ENCODE measurements around the gene YLPM1.

The YLPM1 gene

GRCh38 chr14:74852922-74853530 lies 89.9 kb downstream of the YLPM1 start:
- no peak for TF ChIP-seq CTCF (IDR thresholded peaks at IDR 0.05; ENCODE audit: insufficient read depth, missing control alignments)
- DNase-seq (ENCODE audit: insufficient read length, low spot score) (no peak), FAIRE-seq (no peak)

GRCh38 chr14:74853581-74853980 lies 90.5 kb downstream of the YLPM1 start:
- no peak for FAIRE-seq
- no peak for TF ChIP-seq CTCF (IDR thresholded peaks at IDR 0.05; ENCODE audit: insufficient read depth, missing control alignments)
- DNase-seq (ENCODE audit: insufficient read length, low spot score): no peak

GRCh38 chr14:74855021-74855420 lies 91.9 kb downstream of the YLPM1 start:
- FAIRE-seq: no peak
- DNase-seq (ENCODE audit: insufficient read length, low spot score): no peak
- TF ChIP-seq CTCF (IDR thresholded peaks at IDR 0.05; ENCODE audit: insufficient read depth, missing control alignments): no peak

- no peak for DNase-seq (ENCODE audit: insufficient read length, low spot score)
- TF ChIP-seq CTCF (IDR thresholded peaks at IDR 0.05; ENCODE audit: insufficient read depth, missing control alignments): no peak
- FAIRE-seq: no peak
These were observed 92.8 kb downstream of the YLPM1 start for GRCh38 chr14:74855945-74856344.

- DNase-seq (ENCODE audit: insufficient read length, low spot score): no peak
- FAIRE-seq: no peak
- no peak for TF ChIP-seq CTCF (IDR thresholded peaks at IDR 0.05; ENCODE audit: insufficient read depth, missing control alignments)
These were observed 93.2 kb downstream of the YLPM1 start for GRCh38 chr14:74856366-74856765.

- DNase-seq (ENCODE audit: insufficient read length, low spot score) (no peak), FAIRE-seq (no peak)
- no peak for TF ChIP-seq CTCF (IDR thresholded peaks at IDR 0.05; ENCODE audit: insufficient read depth, missing control alignments)
These were observed 94.9 kb downstream of the YLPM1 start for GRCh38 chr14:74858022-74858421.

- TF ChIP-seq CTCF (IDR thresholded peaks at IDR 0.05; ENCODE audit: insufficient read depth, missing control alignments): no peak
- DNase-seq (ENCODE audit: insufficient read length, low spot score): no peak
- FAIRE-seq: no peak
These were observed 96.8 kb downstream of the YLPM1 start for GRCh38 chr14:74859757-74860552.

Data from D721Med (cell line).